Upper lobe of left lung (tissue), 4 donors: Measurements from ENCODE around the gene PSMA6.
"Not testable (repeated sequence)": the region's sequence is repeated elsewhere in the genome, so short reads cannot be mapped to it uniquely, and the experiment has no call there.

ENCODE experiments used
- CTCF ChIP-seq, 6 experiments: fragments of 450-650 bp in 4 of 6; fragments of 200-600 bp in 2 of 6; sonication (generic) in 2 of 6; IDR thresholded peaks; one replicate each; pipeline ENCODE4 v1.5.1; 2016 to 2019; ENCODE audit warnings: antibody characterized with exemption in 6 of 6
- EP300 ChIP-seq, 4 donors: sonication (generic); formaldehyde crosslinking; IDR thresholded peaks; one replicate each; pipeline ENCODE4 v1.5.1; 2017; ENCODE audit warnings: antibody characterized with exemption in 4 of 4, control low read depth in 2 of 4
- POLR2A ChIP-seq, 4 donors: fragments of 450-650 bp; IDR thresholded peaks; one replicate each; pipeline ENCODE4 v1.5.1; 2016 to 2017; ENCODE audit warnings: antibody characterized with exemption in 4 of 4, mild to moderate bottlenecking in 2 of 4
- POLR2AphosphoS5 ChIP-seq, 2 donors: sonication (generic); formaldehyde crosslinking; IDR thresholded peaks; one replicate each; pipeline ENCODE4 v1.5.1; 2017; ENCODE audit warnings: antibody characterized with exemption in 2 of 2

GRCh38 chr14:35348044-35348380 is 55.8 kb downstream of the PSMA6 start:
- not testable (repeated sequence) for TF ChIP-seq POLR2AphosphoS5, CTCF, POLR2A, EP300 (IDR thresholded peaks at IDR 0.05)
